Stimulated activated CD4-positive, alpha-beta T cell treated with anti-CD3 and anti-CD28 coated beads, Interleukin-1b, Interleukin-23, amount 100 ng/mL, for 4 hours (primary cell): ENCODE measurements around the gene SLC6A6.

Source experiments
- DNase-seq, 2 donors: peaks; one replicate each; pipeline ENCODE4 v3.0.0-alpha.2; 2020; ENCODE audit warnings: low read depth in 2 of 2

Gene SLC6A6

GRCh38 chr3:14484741-14485140 is 82.3 kb downstream of the SLC6A6 start:
- no peak for DNase-seq

GRCh38 chr3:14485981-14486380 is 83.6 kb downstream of the SLC6A6 start:
- DNase-seq, result no peak

DNA sequence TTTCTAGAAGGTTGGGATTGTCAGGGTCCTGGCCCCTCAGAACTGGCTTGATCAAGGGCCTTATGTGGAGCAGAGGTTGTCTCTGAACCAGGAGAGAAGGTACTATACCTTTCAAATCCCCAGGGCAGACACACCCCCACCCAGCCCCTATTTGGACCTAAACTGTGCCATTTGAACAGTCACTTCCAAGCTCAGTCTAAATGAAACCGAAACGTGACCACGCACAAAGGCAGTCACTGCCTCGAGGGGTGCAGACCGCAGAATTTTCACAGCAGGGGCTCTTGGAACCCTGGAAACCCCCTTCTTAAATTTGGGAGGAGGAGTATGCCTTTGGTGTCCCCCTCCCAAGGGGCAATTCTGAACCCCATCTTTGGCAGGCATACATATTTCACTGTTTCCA is 84.1 kb downstream of the SLC6A6 start:
- no peak for DNase-seq

- no peak for DNase-seq
These were observed 84.7 kb downstream of the SLC6A6 start for GRCh38 chr3:14487086-14487485.

- DNase-seq, result no peak
These were observed 85.4 kb downstream of the SLC6A6 start for GRCh38 chr3:14487821-14488220.

- no peak for DNase-seq
These were observed 86.1 kb downstream of the SLC6A6 start for GRCh38 chr3:14488286-14489041.

GRCh38 chr3:14489641-14490040 is 87.2 kb downstream of the SLC6A6 start:
- DNase-seq, result no peak

DNA sequence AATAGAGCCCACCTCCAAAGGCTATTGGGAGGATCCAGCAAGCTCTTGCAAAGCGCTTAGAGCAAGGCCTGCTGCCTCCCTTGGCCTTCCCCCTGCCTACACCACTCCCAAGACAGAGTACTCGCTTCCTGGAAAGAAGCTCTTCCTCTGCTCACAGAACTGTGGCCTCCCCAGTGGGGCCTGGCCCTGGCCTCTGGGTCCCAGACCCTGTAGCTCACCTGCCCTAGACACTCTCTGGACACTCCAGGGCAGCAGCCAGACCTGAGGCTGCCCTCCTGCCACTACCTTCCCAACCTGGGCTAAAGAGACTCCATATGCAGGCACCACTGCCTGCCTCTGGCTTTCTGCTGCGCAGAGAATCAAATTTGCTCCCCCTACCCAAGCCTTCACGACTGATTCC is 87.8 kb downstream of the SLC6A6 start:
- DNase-seq, result no peak

GRCh38 chr3:14490831-14491230 is 88.4 kb downstream of the SLC6A6 start:
- DNase-seq, result no peak

GRCh38 chr3:14491396-14492190 is 89.2 kb downstream of the SLC6A6 start:
- no peak for DNase-seq

- no peak for DNase-seq
These were observed 90.8 kb downstream of the SLC6A6 start for GRCh38 chr3:14492948-14493881.

DNA sequence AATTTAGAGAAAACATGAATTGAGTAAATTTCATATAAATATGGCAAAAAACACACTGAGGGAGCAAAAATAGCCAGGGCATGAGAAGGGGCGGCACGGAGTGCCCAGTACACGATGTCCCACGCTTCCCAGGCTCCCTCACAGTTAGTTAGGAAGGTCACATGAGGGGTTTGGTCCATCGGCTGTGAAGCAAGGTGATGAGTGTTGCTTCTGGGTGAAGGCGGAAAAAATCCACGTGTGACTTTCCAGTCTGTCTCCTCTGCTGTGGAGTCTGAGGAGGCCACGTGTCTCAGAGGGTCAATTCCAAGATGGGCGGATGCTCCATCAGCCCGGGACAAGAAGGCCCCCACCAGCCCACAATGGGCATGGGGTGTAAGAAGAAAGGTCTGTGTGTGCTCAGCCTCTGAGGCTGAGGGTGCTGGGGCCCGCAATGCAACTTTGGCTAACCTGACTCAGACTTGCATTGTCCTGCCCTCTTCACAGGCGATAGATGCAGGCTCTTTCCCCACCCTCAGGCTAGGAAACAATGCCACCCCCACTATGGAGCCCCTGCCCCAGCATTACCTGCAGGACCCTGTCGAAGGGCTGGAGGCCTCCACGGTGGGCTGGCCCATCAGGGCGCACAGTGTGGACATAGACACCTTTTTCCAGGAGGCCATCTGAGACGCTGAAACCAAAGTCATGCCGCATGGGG is 92.0 kb downstream of the SLC6A6 start:
- DNase-seq, result no peak

GRCh38 chr3:14494973-14495300 is 92.5 kb downstream of the SLC6A6 start:
- no peak for DNase-seq

DNA sequence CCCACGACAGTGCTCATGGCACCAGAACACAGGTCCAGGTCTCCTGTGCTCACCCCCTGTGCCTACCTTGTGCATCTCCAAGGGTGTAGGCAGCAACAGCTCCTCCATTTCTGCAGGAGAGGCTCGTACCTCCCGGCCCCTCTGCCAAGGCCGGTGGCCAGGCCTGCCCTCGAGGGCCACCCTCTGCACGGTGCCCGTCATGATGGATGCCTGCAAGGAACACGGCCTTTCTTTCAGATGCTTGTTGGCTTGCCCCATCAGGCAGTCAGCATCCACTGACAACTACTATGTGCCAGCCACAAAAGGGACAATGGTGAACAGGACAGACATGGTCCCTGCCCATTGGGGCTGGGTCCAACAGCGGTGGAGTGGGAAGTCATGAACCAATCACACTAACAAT is 93.9 kb downstream of the SLC6A6 start:
- no peak for DNase-seq

DNA sequence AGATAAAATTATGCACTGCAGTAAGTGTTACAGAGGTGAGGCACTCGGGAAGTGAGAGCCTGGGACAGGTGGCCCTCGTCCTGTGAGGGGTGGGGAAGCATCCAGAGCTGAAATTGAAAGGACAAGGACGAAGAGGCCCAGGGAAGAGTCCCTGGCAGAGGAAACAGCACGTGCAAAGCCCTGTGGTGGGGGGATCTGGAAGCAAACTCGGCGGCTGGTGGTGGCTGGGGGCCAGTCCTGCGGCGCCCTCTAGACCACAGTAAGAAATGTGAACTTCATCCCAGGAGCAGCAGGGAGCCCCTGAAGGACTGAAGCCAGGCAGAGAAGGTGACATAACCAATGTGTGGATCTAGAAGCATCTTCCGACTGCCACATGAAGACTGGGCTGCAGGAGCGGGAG is 94.9 kb downstream of the SLC6A6 start:
- DNase-seq, result no peak

DNA sequence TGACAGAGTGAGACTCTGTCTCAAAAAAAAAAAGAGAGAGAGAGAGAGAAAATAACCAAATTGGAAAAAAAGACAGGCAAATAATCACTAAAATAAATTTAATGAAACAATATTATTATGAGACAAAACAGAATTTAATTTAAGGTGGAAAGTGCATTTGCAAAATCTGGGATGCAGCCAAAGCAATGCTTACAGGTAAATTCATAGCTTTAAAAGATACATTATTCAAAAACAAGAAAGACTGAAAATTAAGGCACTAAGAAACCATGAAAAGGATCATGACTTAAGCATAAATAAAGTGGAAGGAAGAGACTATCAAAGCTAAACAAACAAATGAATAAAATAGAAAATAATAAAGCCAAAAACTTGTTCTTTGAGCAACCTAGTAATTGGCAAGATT is 100.1 kb downstream of the SLC6A6 start:
- DNase-seq, result no peak

- no peak for DNase-seq
These were observed 100.8 kb downstream of the SLC6A6 start for GRCh38 chr3:14503033-14503705.

GRCh38 chr3:14503706-14504065 is 101.3 kb downstream of the SLC6A6 start:
- no peak for DNase-seq

- DNase-seq, result no peak
These were observed 102.8 kb downstream of the SLC6A6 start for GRCh38 chr3:14505001-14505802.

DNA sequence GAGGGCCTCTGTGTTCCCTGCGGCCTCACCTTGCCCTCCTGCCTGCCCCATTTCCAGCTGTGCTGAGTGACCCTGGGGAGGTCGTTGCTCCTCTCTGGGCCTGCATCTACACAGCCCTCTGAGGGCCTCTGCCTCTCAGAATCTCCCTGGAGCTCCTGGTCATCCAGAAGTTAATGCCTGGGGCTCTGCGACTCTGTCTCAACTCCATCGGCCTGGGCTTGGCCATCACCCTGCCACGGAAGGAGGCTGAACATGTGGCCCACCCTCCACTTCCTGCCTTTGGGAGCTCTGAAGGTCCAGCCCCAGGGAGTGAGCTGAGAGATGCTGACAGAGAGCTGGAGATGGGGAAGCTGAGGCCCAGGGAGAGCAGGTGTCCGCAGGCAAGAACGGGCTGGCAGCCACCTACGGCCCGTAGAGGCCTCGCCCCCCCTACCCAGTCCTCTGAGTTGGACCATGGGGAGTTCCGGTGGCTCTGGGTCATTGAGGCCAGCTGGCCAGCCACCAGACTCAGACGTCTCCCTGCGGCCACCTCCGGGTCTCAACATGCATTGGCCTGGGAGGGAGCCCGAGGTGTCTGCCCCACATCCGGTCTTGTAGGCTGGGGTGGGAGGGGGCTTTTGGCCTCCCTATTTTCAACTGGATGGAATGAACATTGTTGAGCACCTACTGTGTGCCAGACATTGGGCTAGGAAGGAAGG is 103.5 kb downstream of the SLC6A6 start:
- no peak for DNase-seq
